ENCODE measurements around the gene LMLN. TPM values are rescaled to one million over a fixed set of nuclear protein-coding genes. Genes with fewer than 3 reads are reported as not detected.
"Not testable (repeated sequence)": the region's sequence is repeated elsewhere in the genome, so short reads cannot be mapped to it uniquely, and the experiment has no call there.

The LMLN gene
- total RNA-seq, 2 experiments from 2014 or later = 3.5 to 3.6 TPM

DNA sequence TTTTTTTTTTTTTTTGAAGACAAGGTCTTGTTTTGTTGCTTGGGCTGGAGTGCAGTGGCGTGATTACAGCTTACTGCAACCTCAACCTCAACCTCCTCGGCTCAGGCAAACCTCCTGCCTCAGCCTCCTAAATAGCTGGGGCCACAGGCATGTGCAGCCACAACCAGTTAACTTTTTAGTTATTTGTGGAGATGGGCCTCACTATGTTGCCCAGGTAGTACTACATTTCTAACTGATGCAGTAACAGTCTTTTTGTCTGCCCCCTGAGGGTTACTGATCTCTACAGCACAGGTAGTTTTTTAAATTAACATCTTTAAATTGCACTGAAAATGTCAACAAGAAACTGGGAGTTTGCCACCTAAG, 3.4 kb upstream of the LMLN start:
- no peaks in the 10 kb centered on the region for H3K9me3 ChIP-seq (ENCODE audit: control insufficient read depth in 1 of 2, insufficient read depth in 1 of 2, low read length in 2 of 2)
- intact Hi-C loops (cut with DNase I, micrococcal nuclease) = loop anchor here (10.0 kb wide), 2 partner anchors 128 to 662 kb away; partner anchors contain the start of gene DLG1 (in 1 of the 2)
- DNase-seq (no peak), ATAC-seq (ENCODE audit: poor library complexity) (no peak)
- Mint-ChIP-seq H3K36me3 (ENCODE audit: low read depth) (peaks cover 69% of the 10 kb centered on the region), H3K27me3 (no peaks in the 10 kb centered on the region), H3K4me3 (peak overlapping the region; percentile 1), H3K4me1 (ENCODE audit: low read depth) (peaks cover 62% of the 10 kb centered on the region), H3K9me3 (no peaks in the 10 kb centered on the region), H3K27ac (peak overlapping the region; percentile 38)
- no peaks in the 10 kb centered on the region for H3K27me3 ChIP-seq (ENCODE audit: control insufficient read depth in 1 of 2, insufficient read depth in 2 of 2, low read length in 2 of 2)
- no peak overlapping the region for H3K4me3 ChIP-seq (ENCODE audit: low read length)
- peaks cover 63% of the 10 kb centered on the region for H3K36me3 ChIP-seq (ENCODE audit: insufficient read depth, low read length)
- TF ChIP-seq, protein P1, sequence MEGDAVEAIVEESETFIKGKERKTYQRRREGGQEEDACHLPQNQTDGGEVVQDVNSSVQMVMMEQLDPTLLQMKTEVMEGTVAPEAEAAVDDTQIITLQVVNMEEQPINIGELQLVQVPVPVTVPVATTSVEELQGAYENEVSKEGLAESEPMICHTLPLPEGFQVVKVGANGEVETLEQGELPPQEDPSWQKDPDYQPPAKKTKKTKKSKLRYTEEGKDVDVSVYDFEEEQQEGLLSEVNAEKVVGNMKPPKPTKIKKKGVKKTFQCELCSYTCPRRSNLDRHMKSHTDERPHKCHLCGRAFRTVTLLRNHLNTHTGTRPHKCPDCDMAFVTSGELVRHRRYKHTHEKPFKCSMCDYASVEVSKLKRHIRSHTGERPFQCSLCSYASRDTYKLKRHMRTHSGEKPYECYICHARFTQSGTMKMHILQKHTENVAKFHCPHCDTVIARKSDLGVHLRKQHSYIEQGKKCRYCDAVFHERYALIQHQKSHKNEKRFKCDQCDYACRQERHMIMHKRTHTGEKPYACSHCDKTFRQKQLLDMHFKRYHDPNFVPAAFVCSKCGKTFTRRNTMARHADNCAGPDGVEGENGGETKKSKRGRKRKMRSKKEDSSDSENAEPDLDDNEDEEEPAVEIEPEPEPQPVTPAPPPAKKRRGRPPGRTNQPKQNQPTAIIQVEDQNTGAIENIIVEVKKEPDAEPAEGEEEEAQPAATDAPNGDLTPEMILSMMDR (IDR thresholded peaks at IDR 0.05) = no peak
- CTCF ChIA-PET = interaction anchor here (0.9 kb wide), 1 partner anchor 51 kb away, joined by 3 read pairs; no protein-coding TSS in a partner anchor
- no peak overlapping the region for H3K27ac ChIP-seq (ENCODE audit: low read depth in 1 of 2, low read length in 2 of 2)
- peaks cover 51% of the 10 kb centered on the region for H3K4me1 ChIP-seq (ENCODE audit: insufficient read depth, low read length)
- POLR2A ChIA-PET = no interaction called here

- no peak for ATAC-seq (ENCODE audit: poor library complexity)
- H3K27ac ChIP-seq (ENCODE audit: low read depth in 1 of 2, low read length in 2 of 2) = peak overlapping the region in 1 of 2 donors; percentile 23
- peaks cover 60% of the 10 kb centered on the region for H3K36me3 Mint-ChIP-seq (ENCODE audit: low read depth)
These were observed 2.3 kb upstream of the LMLN start for GRCh38 chr3:197957790-197958133.

DNA sequence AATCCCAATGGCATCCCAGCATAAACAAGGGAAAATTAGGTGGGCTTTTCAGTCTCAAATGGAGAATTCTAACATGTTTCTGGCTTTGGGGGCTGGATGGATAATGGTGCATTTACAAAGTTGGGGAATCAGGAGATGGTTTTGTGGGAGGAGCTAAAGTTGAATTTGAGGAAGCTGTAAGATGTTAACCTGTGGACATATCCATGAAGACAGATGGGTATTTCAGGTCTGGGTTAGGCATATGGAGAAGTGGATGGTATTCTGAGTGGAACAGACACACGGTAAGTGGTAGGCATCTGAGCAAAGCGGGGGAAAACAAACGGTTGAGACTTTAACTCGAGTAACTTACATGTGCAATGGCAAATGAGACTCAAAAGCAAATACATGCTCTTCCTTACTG, 1.7 kb upstream of the LMLN start:
- ATAC-seq (ENCODE audit: poor library complexity) (no peak), DNase-seq (no peak)
- ChIA-PET CTCF (interaction anchor here (1.2 kb wide), 1 partner anchor 16 kb away, joined by 3 read pairs; no protein-coding TSS in a partner anchor), POLR2A (interaction anchor here (0.6 to 5.1 kb wide), 2 partner anchors 8 to 80 kb away, joined by 3 to 41 read pairs; partner anchors contain the start of gene RPL35A)
- TF ChIP-seq, protein P1 (IDR thresholded peaks at IDR 0.05) = no peak
- Mint-ChIP-seq H3K27ac (peak overlapping the region; percentile 82), H3K27me3 (no peaks in the 10 kb centered on the region), H3K4me3 (peak overlapping the region; percentile 69), H3K36me3 (ENCODE audit: low read depth) (peaks cover 54% of the 10 kb centered on the region), H3K4me1 (ENCODE audit: low read depth) (peaks cover 66% of the 10 kb centered on the region), H3K9me3 (no peaks in the 10 kb centered on the region)
- Histone ChIP-seq H3K4me1 (ENCODE audit: insufficient read depth, low read length) (peaks cover 37% of the 10 kb centered on the region), H3K27ac (ENCODE audit: low read depth in 1 of 2, low read length in 2 of 2) (peak overlapping the region in 1 of 2 donors; percentile 30), H3K36me3 (ENCODE audit: insufficient read depth, low read length) (peaks cover 47% of the 10 kb centered on the region), H3K27me3 (ENCODE audit: control insufficient read depth in 1 of 2, insufficient read depth in 2 of 2, low read length in 2 of 2) (no peaks in the 10 kb centered on the region), H3K4me3 (ENCODE audit: low read length) (no peak overlapping the region), H3K9me3 (ENCODE audit: control insufficient read depth in 1 of 2, insufficient read depth in 1 of 2, low read length in 2 of 2) (no peaks in the 10 kb centered on the region)
- intact Hi-C loops (cut with DNase I, micrococcal nuclease) = loop anchor here (1.0 to 10.0 kb wide), 3 partner anchors 8 to 664 kb away; partner anchors contain the start of genes DLG1 (in 1 of the 2) and RPL35A (in 1 of the 2)

More at GRCh38 chr3:197957790-197958133, 2.3 kb upstream of the LMLN start:
- peaks cover 52% of the 10 kb centered on the region for H3K36me3 ChIP-seq (ENCODE audit: insufficient read depth, low read length)
- ChIA-PET CTCF (no interaction called here), POLR2A (interaction anchor here (0.6 to 5.1 kb wide), 2 partner anchors 8 to 80 kb away, joined by 3 to 41 read pairs; partner anchors contain the start of gene RPL35A)
- no peaks in the 10 kb centered on the region for H3K9me3 Mint-ChIP-seq
- DNase-seq = peak in 1 of 14 experiments; percentile 33
- H3K4me3 ChIP-seq (ENCODE audit: low read length) = no peak overlapping the region
- peak overlapping the region; percentile 38 for H3K27ac Mint-ChIP-seq
- no peaks in the 10 kb centered on the region for H3K27me3 Mint-ChIP-seq
- peaks cover 71% of the 10 kb centered on the region for H3K4me1 Mint-ChIP-seq (ENCODE audit: low read depth)
- no peaks in the 10 kb centered on the region for H3K27me3 ChIP-seq (ENCODE audit: control insufficient read depth in 1 of 2, insufficient read depth in 2 of 2, low read length in 2 of 2)
- intact Hi-C loops (cut with DNase I, micrococcal nuclease) = loop anchor here (1.0 to 10.0 kb wide), 3 partner anchors 7 to 663 kb away; partner anchors contain the start of genes DLG1 (in 1 of the 2) and RPL35A (in 1 of the 2)
- peak overlapping the region; percentile 12 for H3K4me3 Mint-ChIP-seq
- H3K9me3 ChIP-seq (ENCODE audit: control insufficient read depth in 1 of 2, insufficient read depth in 1 of 2, low read length in 2 of 2) = no peaks in the 10 kb centered on the region
- TF ChIP-seq, protein P1 (IDR thresholded peaks at IDR 0.05) = no peak
- H3K4me1 ChIP-seq (ENCODE audit: insufficient read depth, low read length) = peaks cover 43% of the 10 kb centered on the region

DNA sequence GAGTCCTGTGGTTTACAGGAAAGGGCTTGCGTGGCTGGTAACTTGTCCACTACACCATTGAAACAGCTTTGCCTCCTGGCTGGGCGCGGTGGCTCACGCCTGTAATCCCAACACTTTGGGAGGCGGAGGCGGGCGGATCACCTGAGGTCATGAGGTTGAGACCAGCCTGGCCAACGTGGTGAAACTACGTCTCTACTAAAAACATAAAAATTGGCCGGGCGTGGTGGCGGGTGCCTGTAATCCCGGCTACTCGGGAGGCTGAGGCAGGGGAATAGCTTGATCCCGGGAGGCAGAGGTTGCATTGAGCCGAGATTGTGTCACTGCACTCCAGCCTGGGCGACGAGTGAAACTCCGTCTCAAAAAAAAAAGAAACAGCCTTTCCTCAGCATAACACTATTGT, 1.2 kb upstream of the LMLN start:
- POLR2A ChIA-PET = interaction anchor here (5.1 kb wide), 1 partner anchor 9 kb away, joined by 41 read pairs; the partner anchor contains the start of gene RPL35A
- peak overlapping the region; percentile 69 for H3K4me3 Mint-ChIP-seq
- H3K36me3 ChIP-seq (ENCODE audit: insufficient read depth, low read length) = peaks cover 42% of the 10 kb centered on the region
- CTCF ChIA-PET = interaction anchor here (1.2 kb wide), 1 partner anchor 16 kb away, joined by 3 read pairs; no protein-coding TSS in a partner anchor
- not testable (repeated sequence) for H3K9me3 ChIP-seq (ENCODE audit: control insufficient read depth in 1 of 2, insufficient read depth in 1 of 2, low read length in 2 of 2); H3K27me3 ChIP-seq (ENCODE audit: control insufficient read depth in 1 of 2, insufficient read depth in 2 of 2, low read length in 2 of 2); H3K9me3 Mint-ChIP-seq; H3K27ac ChIP-seq (ENCODE audit: low read depth in 1 of 2, low read length in 2 of 2); ATAC-seq (ENCODE audit: poor library complexity); DNase-seq; H3K27me3 Mint-ChIP-seq; H3K4me3 ChIP-seq (ENCODE audit: low read length)
- peaks cover 50% of the 10 kb centered on the region for H3K36me3 Mint-ChIP-seq (ENCODE audit: low read depth)
- H3K4me1 Mint-ChIP-seq (ENCODE audit: low read depth) = peaks cover 61% of the 10 kb centered on the region
- peaks cover 36% of the 10 kb centered on the region for H3K4me1 ChIP-seq (ENCODE audit: insufficient read depth, low read length)
- peak overlapping the region; percentile 95 for H3K27ac Mint-ChIP-seq
- intact Hi-C loops (cut with DNase I, micrococcal nuclease) = loop anchor here (1.0 to 10.0 kb wide), 3 partner anchors 9 to 664 kb away; partner anchors contain the start of genes DLG1 (in 1 of the 2) and RPL35A (in 1 of the 2)
